DOHH2 (cell line): Measurements from ENCODE around the gene FASN.

Experiments used
- H3F3A ChIP-seq: fragments of 200-600 bp; sonication (generic), shearing (Covaris generic); 2 replicates; pipeline ENCODE4 v1.6.0; 2016; ENCODE audit warnings: antibody characterized with exemption, mild to moderate bottlenecking; ENCODE audit not compliant: control insufficient read depth, insufficient read depth
- H3K27ac ChIP-seq: fragments of 200-600 bp; sonication (generic); 2 replicates; pipeline ENCODE4 v1.5.1; 2014; ENCODE audit warnings: low read depth, mild to moderate bottlenecking, low read length, moderate library complexity
- H3K27me3 ChIP-seq: fragments of 200-600 bp; sonication (generic); 2 replicates; pipeline ENCODE4 v1.6.1; 2014; ENCODE audit warnings: mild to moderate bottlenecking, low read length, mixed read lengths; ENCODE audit not compliant: control insufficient read depth
- H3K36me3 ChIP-seq: fragments of 200-600 bp; sonication (generic); 2 replicates; pipeline ENCODE4 v1.6.1; 2014; ENCODE audit warnings: mild to moderate bottlenecking, low read length, moderate library complexity, mixed read lengths; ENCODE audit not compliant: control insufficient read depth
- H3K4me1 ChIP-seq: fragments of 200-600 bp; sonication (generic); 2 replicates; pipeline ENCODE4 v1.6.1; 2014; ENCODE audit warnings: mild to moderate bottlenecking, low read length, mixed read lengths; ENCODE audit not compliant: control insufficient read depth
- H3K4me2 ChIP-seq: fragments of 200-600 bp; sonication (generic); 2 replicates; pipeline ENCODE4 v1.6.0; 2014; ENCODE audit warnings: mild to moderate bottlenecking, low read length, moderate library complexity
- H3K4me3 ChIP-seq: fragments of 200-600 bp; sonication (generic); 2 replicates; pipeline ENCODE4 v1.5.1; 2014; ENCODE audit warnings: mild to moderate bottlenecking, low read length, mixed read lengths
- H3K79me2 ChIP-seq: fragments of 200-600 bp; sonication (generic); 2 replicates; pipeline ENCODE4 v1.6.1; 2014; ENCODE audit warnings: mild to moderate bottlenecking, low read length, mixed read lengths; ENCODE audit not compliant: control insufficient read depth
- H3K9me2 ChIP-seq: fragments of 200-600 bp; sonication (generic); replicated peaks from 2 replicates; pipeline ENCODE4 v1.6.1; 2014; ENCODE audit warnings: mild to moderate bottlenecking, low read length, mixed read lengths; ENCODE audit not compliant: control insufficient read depth
- H3K9me3 ChIP-seq: fragments of 200-600 bp; sonication (generic); 2 replicates; pipeline ENCODE4 v1.6.1; 2014; ENCODE audit warnings: antibody characterized with exemption, low read length, mixed read lengths; ENCODE audit not compliant: control insufficient read depth, insufficient read depth
- H4K20me1 ChIP-seq: fragments of 200-600 bp; sonication (generic); 2 replicates; pipeline ENCODE4 v1.6.0; 2014; ENCODE audit warnings: low read depth, mild to moderate bottlenecking, antibody characterized with exemption, low read length, moderate library complexity; ENCODE audit not compliant: control insufficient read depth, insufficient read depth
- CTCF ChIP-seq: fragments of 200-600 bp; sonication (generic); IDR thresholded peaks from one replicate; pipeline ENCODE4 v1.5.1; 2014; ENCODE audit warnings: antibody characterized with exemption, mild to moderate bottlenecking, low read depth, low read length; ENCODE audit not compliant: poor library complexity, severe bottlenecking
- EZH2phosphoT487 ChIP-seq: fragments of 200-600 bp; sonication (generic); IDR thresholded peaks from 2 replicates; pipeline ENCODE4 v1.6.1; 2017; ENCODE audit warnings: borderline replicate concordance, mild to moderate bottlenecking, antibody characterized with exemption, low read length, moderate library complexity, mixed read lengths

The FASN gene

DNA sequence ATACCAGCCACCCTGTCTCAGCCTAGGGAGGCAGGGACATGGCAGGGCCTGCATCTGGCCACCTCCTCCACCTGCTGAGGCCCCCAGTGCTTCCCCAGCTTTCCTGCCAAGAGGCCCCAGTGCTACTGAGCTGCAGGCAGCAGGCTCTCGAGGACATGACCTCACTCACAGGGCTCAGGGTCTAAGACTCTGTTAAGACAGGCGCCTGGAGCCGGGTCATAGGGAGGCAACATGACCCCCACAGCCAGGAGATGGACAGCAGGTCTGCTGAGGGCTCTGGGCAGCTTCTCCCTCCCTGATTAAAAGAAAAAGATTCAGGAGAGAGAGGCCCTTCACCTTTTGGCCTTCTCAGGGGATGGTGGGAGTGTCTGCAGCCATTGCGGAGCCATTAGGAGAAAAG, 23.2 kb upstream of the FASN start:
- H3K27ac ChIP-seq = no peak overlapping the region
- no peaks in the 10 kb centered on the region for H3K9me2 ChIP-seq
- H3K4me1 ChIP-seq = no peaks in the 10 kb centered on the region
- no peaks in the 10 kb centered on the region for H3K9me3 ChIP-seq
- H3K4me3 ChIP-seq = no peak overlapping the region
- no peaks in the 10 kb centered on the region for H3K27me3 ChIP-seq
- H3K4me2 ChIP-seq = no peak overlapping the region
- H3K36me3 ChIP-seq = no peaks in the 10 kb centered on the region
- H3K79me2 ChIP-seq = no peaks in the 10 kb centered on the region
- no peaks in the 10 kb centered on the region for H4K20me1 ChIP-seq
- no peaks in the 10 kb centered on the region for H3F3A ChIP-seq
- TF ChIP-seq CTCF (no peak), EZH2phosphoT487 (no peak)

- H3K4me2 ChIP-seq = no peak overlapping the region
- no peaks in the 10 kb centered on the region for H3K4me1 ChIP-seq
Measured at GRCh38 chr17:82120148-82120547, 22.1 kb upstream of the FASN start.

DNA sequence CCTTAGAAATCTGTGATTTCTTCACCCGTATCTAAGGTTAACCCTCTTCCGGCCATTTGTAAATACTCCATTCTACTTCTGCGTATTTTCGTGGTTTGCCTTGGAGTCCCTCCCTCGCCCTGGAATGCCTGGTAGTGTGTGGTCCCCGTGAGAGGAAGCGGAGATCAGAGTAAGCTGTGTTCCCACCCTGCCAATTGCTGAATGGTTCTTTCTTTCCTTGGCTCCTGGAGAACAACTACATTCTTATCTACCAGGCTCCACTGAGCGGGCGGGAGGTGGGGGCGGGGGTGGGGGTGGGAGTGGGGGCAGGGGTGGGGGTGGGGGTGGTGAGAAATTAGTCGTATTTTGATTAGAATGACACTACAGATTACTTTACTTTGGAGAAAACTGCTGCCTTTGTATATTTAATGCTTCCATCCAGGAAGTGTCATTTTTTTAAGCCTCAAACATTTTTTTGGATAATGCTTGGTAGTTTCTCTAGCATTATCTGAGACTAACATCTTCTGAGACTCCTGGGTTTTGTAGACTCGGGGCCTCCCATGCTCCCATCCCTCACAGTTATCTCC, 20.9 kb upstream of the FASN start:
- no peak overlapping the region for H3K27ac ChIP-seq

More at GRCh38 chr17:82120148-82120547, 22.1 kb upstream of the FASN start:
- H3K9me2 ChIP-seq = no peaks in the 10 kb centered on the region
- H3K36me3 ChIP-seq = no peaks in the 10 kb centered on the region
- H3F3A ChIP-seq = no peaks in the 10 kb centered on the region
- no peak overlapping the region for H3K4me3 ChIP-seq
- H3K9me3 ChIP-seq = no peaks in the 10 kb centered on the region
- H3K27me3 ChIP-seq = no peaks in the 10 kb centered on the region
- no peaks in the 10 kb centered on the region for H4K20me1 ChIP-seq
- TF ChIP-seq EZH2phosphoT487 = no peak
- no peak for TF ChIP-seq CTCF
- H3K79me2 ChIP-seq = no peaks in the 10 kb centered on the region
- H3K27ac ChIP-seq = no peak overlapping the region

More for the DNA sequence above, 20.9 kb upstream of the FASN start:
- Histone ChIP-seq H3K4me1 (no peaks in the 10 kb centered on the region), H3K36me3 (no peaks in the 10 kb centered on the region), H3F3A (no peaks in the 10 kb centered on the region), H4K20me1 (no peaks in the 10 kb centered on the region), H3K9me3 (no peaks in the 10 kb centered on the region), H3K9me2 (no peaks in the 10 kb centered on the region), H3K79me2 (no peaks in the 10 kb centered on the region), H3K27me3 (no peaks in the 10 kb centered on the region), H3K4me3 (no peak overlapping the region), H3K4me2 (no peak overlapping the region)
- TF ChIP-seq CTCF (no peak), EZH2phosphoT487 (no peak)
